Neural progenitor cell (in vitro differentiated cells): Measurements from ENCODE around the gene BTBD9.

Source experiments
- CTCF ChIP-seq: fragments of 200-600 bp; sonication (generic); IDR thresholded peaks from 2 replicates; pipeline ENCODE4 v1.5.1; 2017; ENCODE audit warnings: antibody characterized with exemption, mild to moderate bottlenecking
- EZH2 ChIP-seq: fragments of 200-600 bp; sonication (generic); IDR thresholded peaks from 2 replicates; pipeline ENCODE4 v1.6.1; 2017; ENCODE audit warnings: antibody characterized with exemption, mild to moderate bottlenecking, moderate library complexity
- EZH2phosphoT487 ChIP-seq: fragments of 200-600 bp; sonication (generic); IDR thresholded peaks from 2 replicates; pipeline ENCODE4 v1.6.1; 2017; ENCODE audit warnings: antibody characterized with exemption

DNA sequence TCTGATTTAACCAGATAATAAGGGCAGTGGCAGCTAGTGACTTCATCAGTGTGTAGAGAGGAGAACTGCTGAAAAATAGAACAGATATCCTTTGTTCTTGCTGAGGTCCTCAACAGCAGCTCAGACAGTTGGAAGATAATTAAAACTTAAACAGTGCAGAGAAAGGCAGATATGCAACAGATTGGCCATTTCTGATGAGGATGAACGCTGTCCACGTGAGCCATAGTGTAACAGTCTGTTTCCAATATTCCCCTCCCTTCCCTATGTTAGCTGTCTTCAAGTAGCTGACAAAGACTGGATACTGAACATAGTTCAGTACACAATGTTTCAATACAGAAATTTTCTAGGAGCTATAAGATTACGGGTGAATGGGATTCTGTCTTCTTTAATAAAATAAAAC lies 291.4 kb downstream of the BTBD9 start:
- no peak for TF ChIP-seq CTCF
- no peak for TF ChIP-seq EZH2
- TF ChIP-seq EZH2phosphoT487: no peak
